T-cell (primary cell): ENCODE measurements around the gene NEDD1. TPM values are rescaled to one million over a fixed set of nuclear protein-coding genes. Genes with fewer than 3 reads are reported as not detected.

Experiments used
- ATAC-seq, 4 experiments: fragments of 200-7000 bp in 3 of 4; fragments of 150-1000 bp in 1 of 4; cut with Tn5 transposase; replicated peaks in 1 of 4; 1 replicate in 3 of 4; 2 replicates in 1 of 4; pipeline ENCODE4 v1.10.0; 2021; ENCODE audit warnings: moderate library complexity in 3 of 4, mild to moderate bottlenecking in 2 of 4, moderate number of reproducible peaks in 1 of 4
- CTCF ChIA-PET, 2 donors: fragments of 300-600 bp; sonication (Branson Sonifier 250); formaldehyde crosslinking; loops; one replicate each; lab custom pipeline; 2022; ENCODE audit warnings: antibody characterized with exemption in 2 of 2; lab: Charles Lee
- POLR2A ChIA-PET, 2 donors: fragments of 300-600 bp; sonication (Branson Sonifier 250); formaldehyde crosslinking; loops; one replicate each; lab custom pipeline; 2022; ENCODE audit warnings: antibody characterized with exemption in 2 of 2; lab: Charles Lee
- DNase-seq, 35 experiments: peaks; one replicate each; pipeline versions ENCODE4 v3.0.0 to v3.0.0-alpha.2; 2013 to 2023
- H3K27ac ChIP-seq: one replicate; pipeline ENCODE4 v1.5.1; 2013; ENCODE audit warnings: low read length
- H3K27me3 ChIP-seq, 2 experiments: replicated peaks in 1 of 2; 1 replicate in 1 of 2; 2 replicates in 1 of 2; pipeline versions ENCODE4 v1.6.1 to v1.7.0; 2013; ENCODE audit warnings: low read length in 1 of 2, mixed read lengths in 1 of 2; ENCODE audit not compliant: control insufficient read depth in 2 of 2, insufficient read depth in 2 of 2; ENCODE audit errors: extremely low read depth in 1 of 2
- H3K36me3 ChIP-seq, 2 donors: 1 replicate in 1 of 2; 2 replicates in 1 of 2; pipeline versions ENCODE4 v1.6.1 to v1.7.0; 2013; ENCODE audit warnings: low read length in 1 of 2; ENCODE audit not compliant: control insufficient read depth in 2 of 2, insufficient read depth in 1 of 2; ENCODE audit errors: extremely low read depth in 1 of 2
- H3K4me1 ChIP-seq, 2 experiments: 1 replicate in 1 of 2; 2 replicates in 1 of 2; pipeline versions ENCODE4 v1.6.1 to v1.7.0; 2013; ENCODE audit warnings: low read length in 2 of 2, mixed read lengths in 1 of 2; ENCODE audit not compliant: insufficient read depth in 2 of 2, control insufficient read depth in 1 of 2; ENCODE audit errors: extremely low read depth in 1 of 2
- H3K4me3 ChIP-seq, 2 donors: 1 replicate in 1 of 2; 2 replicates in 1 of 2; pipeline versions ENCODE4 v1.5.1 to v1.7.0; 2013; ENCODE audit warnings: mild to moderate bottlenecking in 2 of 2, low read length in 1 of 2, moderate library complexity in 1 of 2; ENCODE audit not compliant: control insufficient read depth in 1 of 2; ENCODE audit errors: extremely low read depth in 1 of 2
- H3K9me3 ChIP-seq: 2 replicates; pipeline ENCODE4 v1.7.0; 2013
- H3K27ac Mint-ChIP-seq, 2 donors: one replicate each; pipeline ENCODE4 v1.8.0; 2020 to 2021; ENCODE audit warnings: mild to moderate bottlenecking in 2 of 2, mixed read lengths in 2 of 2
- H3K27me3 Mint-ChIP-seq, 2 donors: one replicate each; pipeline ENCODE4 v1.8.0; 2021 to 2022; ENCODE audit warnings: mixed read lengths in 2 of 2
- H3K36me3 Mint-ChIP-seq: one replicate; pipeline ENCODE4 v1.8.0; 2021; ENCODE audit warnings: mixed read lengths
- H3K4me1 Mint-ChIP-seq, 3 donors: one replicate each; pipeline ENCODE4 v1.8.0; 2020 to 2022; ENCODE audit warnings: mixed read lengths in 3 of 3, mild to moderate bottlenecking in 1 of 3
- H3K4me3 Mint-ChIP-seq, 3 donors: one replicate each; pipeline ENCODE4 v1.8.0; 2020 to 2022; ENCODE audit warnings: mild to moderate bottlenecking in 3 of 3, mixed read lengths in 3 of 3, moderate library complexity in 3 of 3
- H3K9me3 Mint-ChIP-seq, 3 donors: one replicate each; pipeline ENCODE4 v1.8.0; 2020 to 2022; ENCODE audit warnings: mixed read lengths in 3 of 3
- WGBS: methylation state at CpG from one replicate; pipeline ENCODE4 v1.1.5; 2013; ENCODE audit warnings: missing lambda C conversion rate; ENCODE audit not compliant: insufficient coverage; 5-methylcytosine and 5-hydroxymethylcytosine counted together
- total RNA-seq, 35 experiments: library from RNA in 6 of 35; stranded (reverse) in 6 of 35; fragments of 120-200 nt in 1 of 35; gene quantifications; one replicate each; pipeline versions ENCODE4 v1.2.1 to v1.2.4 and lab custom pipeline; 2013 to 2026

Gene NEDD1
- total RNA-seq, 5 donors from 2014 or later (not counting 1 experiment from before 2014, with no cell fraction given): 19.2 to 27.7 (median 23.6) TPM

DNA sequence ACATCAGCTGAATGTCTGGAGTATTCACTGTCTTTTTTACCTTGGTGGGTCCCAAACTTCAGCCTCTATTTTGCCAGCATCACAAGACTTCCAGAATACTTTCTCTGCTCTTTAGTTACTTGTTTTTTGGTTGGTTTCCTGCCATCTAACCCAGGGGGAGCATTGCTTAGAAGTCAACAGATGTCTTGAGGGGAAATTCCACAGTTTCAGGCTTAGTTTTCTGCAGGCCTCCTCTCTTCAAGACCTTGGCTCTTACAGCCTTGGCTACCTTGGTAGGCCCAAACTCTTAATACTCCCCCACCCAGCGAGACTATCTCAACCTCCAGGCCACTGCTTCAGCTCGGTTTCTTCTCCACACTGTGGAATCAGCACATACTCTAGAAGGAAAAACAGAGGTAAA lies 41.7 kb downstream of the NEDD1 start:
- no peak overlapping the region for H3K4me3 ChIP-seq
- no peaks in the 10 kb centered on the region for H3K4me1 ChIP-seq
- Mint-ChIP-seq H3K4me3 (no peak overlapping the region), H3K27ac (no peak overlapping the region), H3K27me3 (no peaks in the 10 kb centered on the region), H3K36me3 (peaks cover 73% of the 10 kb centered on the region), H3K4me1 (no peaks in the 10 kb centered on the region), H3K9me3 (peaks cover 0 to 8% (median 3%) of the 10 kb centered on the region in 3 donors)
- peaks cover 0 to 42% of the 10 kb centered on the region in 2 donors for H3K36me3 ChIP-seq
- WGBS: no CpG with 5 or more reads among the region's 2 CpGs
- DNase-seq (no peak), ATAC-seq (no peak)
- CTCF ChIA-PET: no interaction called here
- no peak overlapping the region for H3K27ac ChIP-seq
- POLR2A ChIA-PET: no interaction called here
- H3K27me3 ChIP-seq: no peaks in the 10 kb centered on the region
- H3K9me3 ChIP-seq: no peaks in the 10 kb centered on the region

DNA sequence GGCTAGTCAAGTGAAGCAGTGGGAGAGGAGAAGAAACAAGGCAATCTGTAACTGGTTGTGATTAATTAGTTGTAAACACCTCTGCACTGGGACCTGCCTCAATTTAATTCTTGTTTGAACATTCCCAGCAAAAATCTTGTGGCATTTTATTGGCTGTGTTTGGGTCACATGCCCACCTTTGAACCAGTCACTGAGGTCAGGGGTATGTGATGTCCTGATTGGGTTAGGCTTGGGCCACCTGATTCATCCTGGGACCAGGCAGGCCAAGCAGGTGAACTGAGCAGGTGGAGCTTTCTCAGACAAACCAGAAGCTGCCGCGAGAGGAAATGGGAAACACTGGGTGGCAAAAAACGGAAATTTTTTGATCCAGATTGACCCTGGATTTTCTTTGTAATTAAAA lies 72.5 kb downstream of the NEDD1 start:
- Mint-ChIP-seq H3K36me3 (no peaks in the 10 kb centered on the region), H3K4me1 (no peaks in the 10 kb centered on the region), H3K27ac (no peak overlapping the region), H3K27me3 (peaks cover 4 to 15% of the 10 kb centered on the region in 2 donors), H3K9me3 (no peaks in the 10 kb centered on the region), H3K4me3 (no peak overlapping the region)
- POLR2A ChIA-PET: no interaction called here
- ATAC-seq (no peak), DNase-seq (no peak)
- no CpG with 5 or more reads among the region's 3 CpGs for WGBS
- Histone ChIP-seq H3K27ac (no peak overlapping the region), H3K36me3 (no peaks in the 10 kb centered on the region), H3K27me3 (peaks cover 0 to 5% of the 10 kb centered on the region in 2 experiments), H3K4me3 (no peak overlapping the region), H3K9me3 (no peaks in the 10 kb centered on the region), H3K4me1 (no peaks in the 10 kb centered on the region)
- CTCF ChIA-PET: no interaction called here

DNA sequence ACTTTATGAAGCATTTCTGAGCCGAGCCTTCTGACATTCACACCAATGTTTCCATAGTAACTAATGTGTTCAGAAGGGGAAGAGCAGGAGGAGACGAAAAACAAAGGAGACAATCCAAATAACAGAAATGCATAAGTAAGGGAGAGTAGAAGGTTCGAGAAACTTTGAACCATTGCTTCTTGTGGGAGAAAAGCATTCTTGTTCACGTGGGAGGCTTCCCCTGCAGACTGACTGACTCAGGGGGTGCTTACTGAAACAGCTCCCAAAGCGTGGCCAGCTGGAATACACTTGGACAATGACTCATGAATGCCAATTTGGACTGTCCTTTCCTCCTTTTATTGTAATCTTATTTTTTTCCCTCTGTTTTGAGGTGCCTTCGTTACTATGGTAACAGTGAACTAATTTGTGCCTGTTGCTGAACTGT lies 73.9 kb downstream of the NEDD1 start:
- Histone ChIP-seq H3K9me3 (no peaks in the 10 kb centered on the region), H3K4me1 (peaks cover 0 to 7% of the 10 kb centered on the region in 2 experiments), H3K36me3 (no peaks in the 10 kb centered on the region), H3K27ac (no peak overlapping the region), H3K27me3 (peaks cover 0 to 10% of the 10 kb centered on the region in 2 experiments), H3K4me3 (no peak overlapping the region)
- no peak overlapping the region for H3K27ac Mint-ChIP-seq
- peaks cover 3 to 7% (median 4%) of the 10 kb centered on the region in 3 donors for H3K4me1 Mint-ChIP-seq
- 80% methylated on average over 2 of the region's 6 CpGs for WGBS
- ChIA-PET CTCF (interaction anchor here in 1 of 2 donors (0.7 kb wide), 2 partner anchors 105 to 320 kb away, joined by 3 to 4 read pairs; no protein-coding TSS in a partner anchor), POLR2A (no interaction called here)
- peaks cover 8 to 15% of the 10 kb centered on the region in 2 donors for H3K27me3 Mint-ChIP-seq
- DNase-seq (no peak), ATAC-seq (no peak)
- H3K9me3 Mint-ChIP-seq: no peaks in the 10 kb centered on the region
- no peak overlapping the region for H3K4me3 Mint-ChIP-seq
- no peaks in the 10 kb centered on the region for H3K36me3 Mint-ChIP-seq

DNA sequence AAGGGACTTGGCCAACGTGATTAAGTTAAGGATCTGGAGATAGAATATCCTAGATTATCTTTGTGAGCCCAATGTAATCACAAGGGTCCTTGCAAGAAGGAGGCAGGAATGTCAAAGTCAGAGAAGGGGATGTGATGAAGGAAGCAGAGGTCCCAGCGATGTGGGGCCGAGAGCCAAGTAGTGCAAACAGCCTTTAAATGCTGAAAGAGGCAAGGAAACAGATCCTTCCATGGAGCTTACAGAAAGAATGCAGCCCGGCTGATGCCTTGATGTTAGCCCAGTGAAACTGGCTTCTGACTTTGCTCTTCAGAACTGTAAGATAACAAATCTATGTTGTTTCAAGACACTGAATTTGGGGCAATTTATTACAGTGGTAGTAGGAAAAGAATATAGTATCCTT lies 74.9 kb downstream of the NEDD1 start:
- no peak overlapping the region for H3K4me3 Mint-ChIP-seq
- H3K27me3 Mint-ChIP-seq: peaks cover 11 to 15% of the 10 kb centered on the region in 2 donors
- DNase-seq (no peak), ATAC-seq (no peak)
- Histone ChIP-seq H3K9me3 (no peaks in the 10 kb centered on the region), H3K27ac (no peak overlapping the region), H3K27me3 (peaks cover 2 to 12% of the 10 kb centered on the region in 2 experiments), H3K4me1 (peaks cover 0 to 9% of the 10 kb centered on the region in 2 experiments), H3K36me3 (no peaks in the 10 kb centered on the region), H3K4me3 (no peak overlapping the region)
- peaks cover 6 to 11% (median 9%) of the 10 kb centered on the region in 3 donors for H3K4me1 Mint-ChIP-seq
- WGBS: 62% methylated on average over 4 of the region's 4 CpGs
- ChIA-PET CTCF (interaction anchor here in 1 of 2 donors (0.7 kb wide), 2 partner anchors 106 to 321 kb away, joined by 3 to 4 read pairs; no protein-coding TSS in a partner anchor), POLR2A (no interaction called here)
- no peak overlapping the region for H3K27ac Mint-ChIP-seq
- no peaks in the 10 kb centered on the region for H3K9me3 Mint-ChIP-seq
- H3K36me3 Mint-ChIP-seq: no peaks in the 10 kb centered on the region

DNA sequence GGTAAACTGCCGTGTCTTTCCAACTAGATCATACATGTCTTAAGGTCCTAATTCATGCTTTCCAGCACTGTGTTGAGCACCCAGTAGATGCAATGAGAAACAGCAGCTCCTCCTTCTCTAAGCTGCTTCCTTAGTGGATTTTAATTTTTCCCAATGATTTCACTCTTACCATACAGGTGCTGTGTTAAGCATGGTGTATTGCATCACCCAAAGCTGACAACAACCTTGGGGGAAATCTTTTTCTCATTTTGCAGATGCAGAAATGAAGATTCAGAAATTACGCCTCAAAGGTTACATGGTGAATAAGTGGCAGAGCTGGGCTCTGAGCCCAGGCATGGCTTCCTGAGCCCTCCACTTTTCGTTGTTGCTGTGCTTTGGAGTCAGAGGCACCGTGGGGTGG lies 75.6 kb downstream of the NEDD1 start:
- Mint-ChIP-seq H3K27me3 (peaks cover 11 to 15% of the 10 kb centered on the region in 2 donors), H3K9me3 (no peaks in the 10 kb centered on the region), H3K4me3 (no peak overlapping the region), H3K4me1 (peaks cover 6 to 11% (median 9%) of the 10 kb centered on the region in 3 donors), H3K36me3 (no peaks in the 10 kb centered on the region), H3K27ac (no peak overlapping the region)
- H3K27me3 ChIP-seq: peaks cover 2 to 12% of the 10 kb centered on the region in 2 experiments
- POLR2A ChIA-PET: no interaction called here
- CTCF ChIA-PET: no interaction called here
- no peaks in the 10 kb centered on the region for H3K36me3 ChIP-seq
- no peak for ATAC-seq
- whole genome bisulfite sequencing: 60% methylated on average over 4 of the region's 4 CpGs
- H3K4me1 ChIP-seq: peaks cover 0 to 9% of the 10 kb centered on the region in 2 experiments
- H3K9me3 ChIP-seq: no peaks in the 10 kb centered on the region
- no peak overlapping the region for H3K27ac ChIP-seq
- H3K4me3 ChIP-seq: no peak overlapping the region
- no peak for DNase-seq

DNA sequence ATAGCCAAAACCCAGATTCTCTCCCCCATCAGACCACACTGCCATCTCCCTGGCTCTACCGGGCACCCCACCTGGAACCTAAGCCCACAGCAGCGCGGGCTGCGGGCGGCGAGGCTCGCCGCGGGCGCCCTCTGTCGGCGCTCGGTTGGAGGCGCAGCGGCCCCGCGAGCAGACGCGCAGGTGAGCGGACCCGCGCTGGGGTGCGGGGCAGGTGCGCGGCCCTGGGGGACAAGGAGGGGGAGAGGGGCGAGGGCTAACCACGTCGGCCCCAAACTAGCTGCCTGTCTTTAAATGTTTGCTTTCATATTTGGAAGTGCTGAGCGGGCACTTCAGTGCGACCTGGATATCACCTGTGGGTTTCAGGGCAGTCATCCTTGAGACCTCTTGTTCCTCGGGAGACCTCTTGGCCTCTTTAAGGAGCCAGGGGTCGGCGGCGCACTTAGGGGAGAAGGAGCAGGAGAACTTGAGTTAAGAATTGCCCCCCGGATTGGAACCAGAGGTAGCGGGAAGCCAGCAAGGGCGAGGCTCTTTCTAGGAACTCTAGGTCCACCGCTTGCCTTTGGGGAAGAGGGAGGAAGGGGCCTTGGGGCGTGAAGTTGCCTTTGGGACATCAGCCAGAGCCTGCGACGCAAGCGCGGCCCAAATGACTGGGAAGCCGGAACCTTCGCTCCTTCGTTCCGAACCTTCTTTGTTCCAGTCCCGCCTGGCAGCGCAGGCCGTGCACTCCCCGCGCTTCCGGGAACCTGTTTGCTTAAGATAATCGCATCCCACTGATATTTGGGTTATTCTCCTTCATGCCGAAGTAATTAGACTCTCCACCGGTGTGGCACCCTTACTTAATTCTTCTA lies 78.7 kb downstream of the NEDD1 start:
- ATAC-seq: peak; percentile 86 to 94 (median 90)
- H3K4me1 ChIP-seq: peaks cover 0 to 9% of the 10 kb centered on the region in 2 experiments
- DNase-seq: peak in 31 of 35 experiments; percentile 6 to 66 (median 30)
- no peaks in the 10 kb centered on the region for H3K9me3 ChIP-seq
- no peak overlapping the region for H3K27ac ChIP-seq
- H3K27ac Mint-ChIP-seq: no peak overlapping the region
- H3K27me3 Mint-ChIP-seq: peaks cover 10 to 29% of the 10 kb centered on the region in 2 donors
- WGBS: 4% methylated on average over 54 of the region's 56 CpGs
- H3K4me3 Mint-ChIP-seq: peak overlapping the region; percentile 75 to 80 (median 76)
- CTCF ChIA-PET: interaction anchor here (0.6 to 0.9 kb wide), 3 partner anchors 7 to 1414 kb away, joined by 3 to 5 read pairs (median 3); no protein-coding TSS in a partner anchor
- peaks cover 6 to 11% (median 9%) of the 10 kb centered on the region in 3 donors for H3K4me1 Mint-ChIP-seq
- POLR2A ChIA-PET: no interaction called here
- no peaks in the 10 kb centered on the region for H3K9me3 Mint-ChIP-seq
- H3K36me3 Mint-ChIP-seq: no peaks in the 10 kb centered on the region
- H3K36me3 ChIP-seq: no peaks in the 10 kb centered on the region
- peak overlapping the region; percentile 48 to 85 for H3K4me3 ChIP-seq
- H3K27me3 ChIP-seq: peaks cover 2 to 10% of the 10 kb centered on the region in 2 experiments
